Activated B cell treated with CpG ODN at 0.5 μM for 24 hours (primary cell): ENCODE data around the gene FAM234A. TPM values are rescaled to one million over a fixed set of nuclear protein-coding genes. Genes with fewer than 3 reads are reported as not detected.

ENCODE experiments used
- ATAC-seq: fragments of 200-7000 bp; cut with Tn5 transposase; one replicate; pipeline ENCODE4 v1.10.0; 2021; ENCODE audit warnings: low read depth, mild to moderate bottlenecking, moderate library complexity
- CTCF ChIA-PET: fragments of 350-600 bp; sonication (Branson Sonifier 250); formaldehyde crosslinking; loops from one replicate; lab custom pipeline; 2021; ENCODE audit warnings: antibody characterized with exemption; lab: Charles Lee
- POLR2A ChIA-PET: fragments of 350-600 bp; sonication (Branson Sonifier 250); formaldehyde crosslinking; loops from one replicate; lab custom pipeline; 2021; ENCODE audit warnings: antibody characterized with exemption; lab: Charles Lee
- DNase-seq: peaks from one replicate; pipeline ENCODE4 v3.0.0; 2022
- H3K27ac Mint-ChIP-seq: one replicate; pipeline ENCODE4 v1.8.0; 2020; ENCODE audit warnings: mixed read lengths
- H3K27me3 Mint-ChIP-seq: one replicate; pipeline ENCODE4 v1.8.0; 2021; ENCODE audit warnings: mixed read lengths
- H3K36me3 Mint-ChIP-seq: one replicate; pipeline ENCODE4 v1.8.0; 2021; ENCODE audit warnings: low read depth, mixed read lengths
- H3K4me1 Mint-ChIP-seq: one replicate; pipeline ENCODE4 v1.8.0; 2021; ENCODE audit warnings: mixed read lengths
- H3K4me3 Mint-ChIP-seq: one replicate; pipeline ENCODE4 v1.8.0; 2020; ENCODE audit warnings: mild to moderate bottlenecking, mixed read lengths
- H3K9me3 Mint-ChIP-seq: one replicate; pipeline ENCODE4 v1.8.0; 2020; ENCODE audit warnings: mixed read lengths
- CTCF ChIP-seq: fragments of 200-600 bp; IDR thresholded peaks from one replicate; pipeline ENCODE4 v1.8.0; 2022; ENCODE audit warnings: antibody characterized with exemption, mild to moderate bottlenecking
- intact Hi-C: fragments of 100-400 bp; cut with micrococcal nuclease; formaldehyde crosslinking; loops from one replicate; pipeline ENCODE4 v1.15.1; 2024
- total RNA-seq: library from RNA; stranded (reverse); gene quantifications from 2 replicates; pipeline ENCODE4 v1.2.3, GENCODE V29; 2022

Gene FAM234A
- total RNA-seq, 1 donor from 2014 or later: 49.6 TPM

- ChIA-PET CTCF (interaction anchor here (1.3 to 1.9 kb wide), 2 partner anchors 81 to 123 kb away, joined by 3 to 5 read pairs; no protein-coding TSS in a partner anchor), POLR2A (no interaction called here)
- intact Hi-C loops: no loop called here
- no peaks in the 10 kb centered on the region for H3K27me3 Mint-ChIP-seq
- ATAC-seq: peak; percentile 28
- no peak for TF ChIP-seq CTCF
- H3K4me3 Mint-ChIP-seq: no peak overlapping the region
- H3K4me1 Mint-ChIP-seq: no peaks in the 10 kb centered on the region
- no peak overlapping the region for H3K27ac Mint-ChIP-seq
- H3K9me3 Mint-ChIP-seq: no peaks in the 10 kb centered on the region
- H3K36me3 Mint-ChIP-seq: peaks cover 68% of the 10 kb centered on the region
- no peak for DNase-seq
These were observed 45.9 kb upstream of the FAM234A start for GRCh38 chr16:188674-189073.

- DNase-seq: no peak
- TF ChIP-seq CTCF: no peak
- Mint-ChIP-seq H3K36me3 (peaks cover 76% of the 10 kb centered on the region), H3K4me3 (no peak overlapping the region), H3K27ac (no peak overlapping the region), H3K4me1 (no peaks in the 10 kb centered on the region), H3K9me3 (no peaks in the 10 kb centered on the region), H3K27me3 (no peaks in the 10 kb centered on the region)
- CTCF ChIA-PET: no interaction called here
- POLR2A ChIA-PET: no interaction called here
- intact Hi-C loops: no loop called here
- ATAC-seq: no peak
These were observed 44.9 kb upstream of the FAM234A start for GRCh38 chr16:189604-190186.

DNA sequence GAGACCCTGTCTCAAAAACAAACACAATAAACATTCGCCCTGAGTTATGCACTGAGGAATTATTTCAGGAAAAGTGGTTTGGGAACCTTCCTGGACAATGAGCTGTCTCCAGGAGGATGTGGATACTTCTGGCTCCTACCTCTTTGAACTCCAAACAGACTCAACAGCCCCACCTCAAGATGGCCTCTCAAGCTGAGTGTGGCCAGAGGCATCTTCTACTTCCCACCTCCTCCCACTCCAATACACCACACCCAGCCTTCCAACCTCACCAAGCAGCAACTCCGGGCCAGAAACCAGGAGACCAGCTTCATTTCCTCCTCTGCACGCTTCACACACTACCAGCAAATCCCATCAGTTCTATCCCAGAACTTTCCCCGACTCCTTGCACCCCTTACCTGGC is 42.8 kb upstream of the FAM234A start:
- ATAC-seq: no peak
- ChIA-PET CTCF (interaction anchor here (1.0 kb wide), 1 partner anchor 170 kb away, joined by 3 read pairs; no protein-coding TSS in a partner anchor), POLR2A (interaction anchor here (0.7 kb wide), 2 partner anchors 16 to 337 kb away, joined by 6 to 10 read pairs; no protein-coding TSS in a partner anchor)
- no peak overlapping the region for H3K27ac Mint-ChIP-seq
- no peak overlapping the region for H3K4me3 Mint-ChIP-seq
- intact Hi-C loops: no loop called here
- no peaks in the 10 kb centered on the region for H3K9me3 Mint-ChIP-seq
- no peak for DNase-seq
- no peaks in the 10 kb centered on the region for H3K27me3 Mint-ChIP-seq
- no peak for TF ChIP-seq CTCF
- peaks cover 86% of the 10 kb centered on the region for H3K36me3 Mint-ChIP-seq
- no peaks in the 10 kb centered on the region for H3K4me1 Mint-ChIP-seq

DNA sequence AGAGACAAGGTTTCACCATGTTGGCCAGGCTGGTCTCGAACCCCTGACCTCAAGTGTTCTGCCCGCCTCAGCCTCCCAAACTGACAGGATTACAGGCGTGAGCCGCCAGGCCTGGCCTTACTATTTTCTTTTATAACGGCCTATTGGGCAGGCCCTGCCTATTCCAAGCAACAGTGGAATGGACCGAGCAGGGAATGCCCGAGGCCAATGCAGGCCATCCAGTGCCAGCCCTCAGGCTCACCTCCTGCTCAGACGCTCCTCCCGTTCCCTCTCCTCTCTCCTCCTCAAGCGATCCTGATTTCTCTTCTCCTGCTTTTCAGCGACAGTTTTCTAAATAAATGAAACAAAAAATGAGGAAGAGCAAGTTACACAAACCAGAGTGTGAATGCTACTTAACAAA is 41.9 kb upstream of the FAM234A start:
- Mint-ChIP-seq H3K27me3 (no peaks in the 10 kb centered on the region), H3K9me3 (no peaks in the 10 kb centered on the region), H3K4me3 (no peak overlapping the region), H3K27ac (no peak overlapping the region), H3K4me1 (no peaks in the 10 kb centered on the region), H3K36me3 (peaks cover 84% of the 10 kb centered on the region)
- CTCF ChIA-PET: interaction anchor here (1.0 kb wide), 1 partner anchor 169 kb away, joined by 3 read pairs; no protein-coding TSS in a partner anchor
- POLR2A ChIA-PET: no interaction called here
- intact Hi-C loops: no loop called here
- DNase-seq (no peak), ATAC-seq (no peak)
- no peak for TF ChIP-seq CTCF

GRCh38 chr16:193441-193840 is 41.2 kb upstream of the FAM234A start:
- POLR2A ChIA-PET: no interaction called here
- CTCF ChIA-PET: no interaction called here
- DNase-seq: no peak

More at GRCh38 chr16:193441-193840, 41.2 kb upstream of the FAM234A start:
- Mint-ChIP-seq H3K9me3 (no peaks in the 10 kb centered on the region), H3K27me3 (no peaks in the 10 kb centered on the region), H3K27ac (no peak overlapping the region), H3K4me3 (no peak overlapping the region), H3K4me1 (no peaks in the 10 kb centered on the region), H3K36me3 (peaks cover 86% of the 10 kb centered on the region)
- intact Hi-C loops: no loop called here
- TF ChIP-seq CTCF: no peak
- ATAC-seq: no peak
